HL-60 (cell line): ENCODE measurements around the gene AGMO.

Source experiments
- CTCF ChIP-seq: IDR thresholded peaks from one replicate; pipeline ENCODE4 v1.5.1; 2011; ENCODE audit warnings: low read length, control low read depth, inconsistent platforms; ENCODE audit not compliant: insufficient read depth
- GABPA ChIP-seq: IDR thresholded peaks from 2 replicates; pipeline ENCODE4 v1.6.1; 2012; ENCODE audit warnings: low read depth
- POLR2AphosphoS5 ChIP-seq: IDR thresholded peaks from 2 replicates; pipeline ENCODE4 v1.6.1; 2012; ENCODE audit warnings: low read depth
- REST ChIP-seq: IDR thresholded peaks from 2 replicates; pipeline ENCODE4 v1.6.1; 2012; ENCODE audit warnings: low read depth; ENCODE audit not compliant: insufficient replicate concordance
- SPI1 ChIP-seq: IDR thresholded peaks from 2 replicates; pipeline ENCODE4 v1.6.1; 2012; ENCODE audit warnings: low read depth, mild to moderate bottlenecking, borderline replicate concordance

GRCh38 chr7:15288741-15289140, 273.1 kb downstream of the AGMO start:
- TF ChIP-seq REST, result no peak
- no peak for TF ChIP-seq CTCF
- no peak for TF ChIP-seq SPI1
- TF ChIP-seq POLR2AphosphoS5, result no peak
- TF ChIP-seq GABPA, result no peak
